Hematopoietic multipotent progenitor cell treated with erythropoietin and hydrocortisone succinate and interleukin-3 and kit ligand, for 17 days (in vitro differentiated cells): ENCODE data around the gene C17orf100.

Source experiments
- DNase-seq: peaks from one replicate; pipeline ENCODE4 v3.0.0-alpha.2; 2015; ENCODE audit warnings: low spot score

Gene C17orf100

GRCh38 chr17:6651354-6651918 is at the start of gene C17orf100, which contains the start of gene MED31:
Gene C17orf100, plus strand, starts transcription at chr17:6651762. Its CDS starts 152 bp downstream, at chr17:6651914.
Gene MED31, minus strand, starts transcription at chr17:6651605. Its CDS starts 77 bp downstream, at chr17:6651528.
- DNase-seq: peak; percentile 95

DNA sequence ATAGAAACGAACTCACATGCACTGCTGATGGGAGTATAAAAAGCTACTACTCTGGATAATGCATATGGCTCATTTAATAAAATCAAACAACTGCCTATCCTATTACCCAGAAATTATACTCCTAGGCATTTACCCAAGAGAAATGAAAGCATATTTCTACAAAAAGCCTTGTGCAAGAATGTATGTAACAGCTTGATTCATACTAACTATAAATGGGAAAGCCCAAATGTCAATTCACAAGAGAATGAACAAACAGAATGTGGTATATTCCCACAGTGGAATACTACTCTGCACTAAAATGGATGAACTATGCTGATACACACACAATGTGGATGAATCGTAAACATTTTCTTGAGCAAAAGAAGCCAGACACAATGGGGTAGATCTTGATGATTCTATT is 49.4 kb upstream of the C17orf100 start:
- no peak for DNase-seq

DNA sequence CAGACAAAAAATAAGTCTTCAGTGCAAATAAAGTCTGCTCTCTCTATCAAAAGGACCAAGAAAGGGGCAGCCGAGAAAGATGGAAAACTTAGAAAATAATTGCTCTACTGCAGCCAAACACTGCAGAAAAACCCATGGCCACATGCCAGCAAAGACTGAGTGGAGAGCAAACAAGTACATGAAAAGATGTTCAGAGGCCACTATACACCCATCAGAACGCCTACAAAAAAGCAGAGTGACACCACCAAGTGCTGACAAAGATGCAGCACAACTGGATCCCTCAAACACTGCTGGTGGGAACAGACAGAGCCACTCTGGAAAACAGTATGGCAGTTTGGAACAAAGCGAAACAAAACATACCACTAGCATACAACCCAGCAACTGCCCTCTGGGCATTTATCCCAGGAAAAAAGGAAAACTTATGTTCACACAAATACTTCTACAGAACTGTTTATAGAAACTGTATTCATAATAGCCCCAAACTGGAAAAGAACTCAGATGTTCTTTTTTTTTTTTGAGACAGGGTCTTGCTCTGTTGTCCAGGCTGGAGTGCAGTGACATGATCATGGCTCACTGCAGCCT is 47.7 kb upstream of the C17orf100 start:
- DNase-seq: no peak

GRCh38 chr17:6605142-6605541 is 46.4 kb upstream of the C17orf100 start:
- DNase-seq: no peak

DNA sequence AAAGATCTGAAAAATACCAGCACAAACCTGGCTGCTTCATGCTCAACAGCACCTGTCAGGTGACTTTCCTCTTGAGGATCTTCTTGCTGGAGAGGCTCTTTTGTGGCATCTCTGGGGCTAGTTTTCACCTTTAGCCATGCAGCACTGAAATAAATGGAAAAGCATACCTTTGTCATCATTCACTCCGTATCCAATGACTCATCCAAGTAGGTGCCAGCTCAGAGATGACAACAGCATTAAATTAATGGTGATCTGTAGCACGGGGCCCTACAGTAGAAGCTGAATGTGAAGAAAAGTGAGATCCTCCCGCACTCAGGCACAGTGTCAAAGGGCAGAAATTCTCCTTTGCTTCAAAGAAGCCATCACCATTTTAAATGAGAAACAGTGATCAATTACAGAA is 43.2 kb upstream of the C17orf100 start:
- DNase-seq: no peak

- no peak for DNase-seq
These were observed 41.6 kb upstream of the C17orf100 start for GRCh38 chr17:6610011-6610410.

- DNase-seq: no peak
These were observed 40.3 kb upstream of the C17orf100 start for GRCh38 chr17:6611231-6611630.

DNA sequence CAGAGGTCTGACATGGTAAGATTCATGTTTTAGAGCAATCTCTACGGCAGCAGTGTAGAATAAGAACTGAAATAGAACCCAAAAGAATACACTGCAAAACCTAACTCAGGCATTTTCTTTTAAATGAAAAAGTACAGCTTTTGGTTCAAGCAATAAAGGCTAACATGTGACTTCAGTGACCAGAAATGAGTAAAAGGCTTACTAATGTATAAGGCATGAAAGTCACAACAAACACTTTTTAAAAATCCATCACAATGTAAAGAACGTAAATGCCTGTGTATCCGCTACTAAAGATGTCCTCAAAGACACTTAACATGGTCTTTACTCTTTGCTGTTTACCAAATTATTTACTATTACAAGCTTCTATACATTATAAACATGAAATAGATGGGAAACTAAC is 27.6 kb upstream of the C17orf100 start:
- DNase-seq: no peak

- no peak for DNase-seq
These were observed 24.9 kb upstream of the C17orf100 start for GRCh38 chr17:6626616-6627015.

DNA sequence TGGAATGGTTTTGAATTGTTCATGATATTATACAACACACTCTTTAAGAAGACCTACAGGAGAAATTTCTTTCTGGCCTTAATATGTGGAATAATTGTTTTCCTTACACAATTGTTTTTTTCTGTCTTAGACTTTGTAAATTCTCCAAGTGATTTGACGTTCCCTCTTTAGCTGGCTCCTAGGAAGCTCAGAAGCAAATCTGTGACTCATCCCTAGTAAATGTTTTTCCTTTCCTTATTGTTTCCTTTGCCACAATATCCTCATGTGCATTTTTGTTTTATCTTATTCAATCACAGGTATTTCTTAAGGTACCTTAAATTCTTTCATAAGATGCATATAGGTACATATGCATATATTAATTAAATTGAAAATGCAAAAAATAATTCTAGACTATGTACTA is 24.5 kb upstream of the C17orf100 start:
- DNase-seq: no peak

DNA sequence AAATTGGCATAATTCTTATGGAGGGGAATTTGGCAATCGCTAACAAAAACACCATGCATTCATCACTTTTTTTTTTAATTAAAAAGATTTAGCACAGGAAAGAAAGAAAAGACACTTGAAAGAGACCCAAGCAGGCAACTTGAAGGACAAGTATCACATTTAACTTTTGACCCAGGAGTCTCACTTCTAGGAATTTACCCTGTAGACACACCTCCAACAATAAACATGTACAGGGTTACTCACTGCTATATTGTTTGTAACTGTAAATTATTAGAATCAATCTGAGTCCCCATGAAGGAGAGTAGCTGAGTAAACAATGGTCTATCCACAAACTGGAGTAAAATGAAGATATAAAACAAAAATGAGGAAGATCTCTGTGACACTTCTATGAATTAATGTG is 21.2 kb upstream of the C17orf100 start:
- no peak for DNase-seq

DNA sequence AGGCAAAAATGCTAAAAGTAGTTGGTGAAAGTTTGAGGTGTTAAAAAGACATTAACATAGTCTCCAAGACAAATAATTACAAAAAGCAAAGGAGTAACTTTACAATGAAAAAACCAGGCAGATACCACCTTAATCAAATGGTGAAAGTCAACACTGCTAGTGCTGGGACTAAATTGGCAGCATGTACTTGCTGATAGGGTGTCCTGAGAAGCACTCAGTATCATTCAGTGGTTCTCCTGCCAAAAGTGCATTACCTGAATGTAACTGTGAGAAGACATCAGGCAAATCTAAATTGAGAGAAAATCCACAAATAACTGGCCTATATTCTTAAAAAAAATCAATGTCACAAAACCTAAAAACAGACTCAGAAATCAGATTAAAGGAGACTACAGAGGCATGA is 19.0 kb upstream of the C17orf100 start:
- no peak for DNase-seq

GRCh38 chr17:6633263-6633662 is 18.3 kb upstream of the C17orf100 start:
- no peak for DNase-seq

- DNase-seq: no peak
These were observed 15.5 kb upstream of the C17orf100 start for GRCh38 chr17:6636105-6636504.

DNA sequence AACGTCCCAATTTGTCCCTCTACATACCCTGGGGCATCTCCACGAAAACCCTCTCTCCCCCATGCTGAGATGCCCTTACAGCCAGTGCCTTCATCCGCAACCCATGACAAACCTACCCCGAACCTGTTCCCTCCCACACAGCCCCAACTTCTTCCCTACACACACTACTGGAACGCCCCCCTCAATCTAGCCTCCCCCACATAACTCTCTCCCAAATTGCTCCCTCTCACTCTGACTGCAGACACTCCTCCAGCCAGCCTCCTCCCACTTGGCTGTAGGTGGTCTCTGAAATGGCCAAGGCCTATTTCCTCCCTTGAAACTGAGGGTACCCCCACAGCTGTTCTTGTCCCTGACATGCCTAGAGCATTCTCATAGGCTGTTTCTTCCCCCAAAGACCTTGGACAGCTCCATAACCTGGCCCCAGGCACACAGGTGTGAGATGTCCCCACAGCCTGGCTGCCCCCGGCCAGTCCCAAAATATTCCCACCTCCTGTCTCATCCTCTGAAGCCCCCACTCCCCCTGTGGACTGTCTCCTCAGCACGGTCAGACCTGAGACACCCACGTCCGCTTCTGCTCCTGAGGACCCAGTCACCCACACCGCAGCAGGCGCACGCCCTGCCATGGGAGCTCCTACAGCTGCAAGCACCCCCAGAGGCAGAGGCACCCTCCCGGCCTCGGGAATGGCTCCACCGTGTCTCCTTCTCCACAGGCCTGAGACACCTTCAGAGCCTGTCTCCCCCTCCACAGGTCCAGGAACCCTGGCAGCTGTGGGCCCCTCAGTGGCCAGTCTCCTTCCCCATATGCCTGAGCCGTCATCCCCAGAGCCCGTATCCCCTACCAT is 14.7 kb upstream of the C17orf100 start:
- no peak for DNase-seq

GRCh38 chr17:6637458-6637840 is 14.1 kb upstream of the C17orf100 start:
- DNase-seq: no peak

GRCh38 chr17:6638046-6638908 is 13.3 kb upstream of the C17orf100 start:
- DNase-seq: peak; percentile 43

- no peak for DNase-seq
These were observed 12.5 kb upstream of the C17orf100 start for GRCh38 chr17:6639014-6639585.

DNA sequence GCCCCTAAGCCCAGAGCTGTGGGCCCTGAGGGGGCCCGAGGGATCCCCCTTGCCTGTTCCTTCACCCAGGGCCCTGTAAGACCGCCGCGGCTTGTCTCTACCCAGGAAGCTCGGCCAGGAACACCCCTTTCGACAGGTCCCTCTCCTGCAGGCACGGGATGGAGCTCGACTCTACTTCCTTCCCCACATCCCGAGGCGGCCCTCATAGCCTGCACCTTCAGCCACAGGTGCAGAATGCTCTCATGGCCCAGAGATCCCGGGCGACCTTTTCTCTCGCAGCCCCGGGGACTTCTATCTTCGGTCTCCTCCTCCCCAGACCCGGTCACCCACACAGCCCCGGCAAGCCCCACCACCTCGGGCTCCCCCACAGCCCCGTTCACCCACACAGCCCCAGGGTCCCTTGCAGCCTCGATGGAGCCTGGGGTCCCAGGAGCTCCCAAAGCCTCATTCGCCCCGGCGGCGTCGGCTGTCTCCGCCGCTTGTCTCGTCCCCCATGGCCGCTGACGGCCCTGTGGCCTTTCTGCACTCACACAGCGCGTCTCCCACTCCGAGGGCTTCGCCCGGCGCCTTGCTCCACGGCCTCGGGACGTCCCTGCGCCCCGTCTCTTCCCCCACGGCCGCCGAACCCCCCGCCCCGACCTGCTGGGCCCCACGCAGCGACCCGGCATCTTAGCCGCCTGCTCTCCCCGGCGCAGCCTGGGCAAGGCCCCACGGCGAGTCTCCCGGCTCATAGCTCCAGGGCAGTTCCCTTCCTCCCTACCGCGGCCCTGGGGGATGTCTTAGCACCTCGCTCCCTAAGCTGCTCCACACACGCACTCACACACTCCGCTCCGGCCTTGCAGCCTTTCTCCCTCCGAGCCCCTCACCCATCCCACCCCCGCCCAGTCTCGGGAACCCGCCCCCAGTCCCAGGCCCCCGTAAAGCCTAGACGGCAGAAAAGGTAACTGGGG is 11.7 kb upstream of the C17orf100 start:
- DNase-seq: peak; percentile 18

- DNase-seq: peak; percentile 87
These were observed 10.9 kb upstream of the C17orf100 start, which contains the start of the genes KIAA0753 and TXNDC17 for GRCh38 chr17:6640536-6641246. Gene KIAA0753, minus strand, starts transcription at chr17:6640711. Its CDS starts 5,608 bp downstream, at chr17:6635103. Gene TXNDC17, plus strand, starts transcription at chr17:6641060. Its CDS starts 23 bp downstream, at chr17:6641083.
